IPS-NIHi7 (cell line): ENCODE results near the gene CCDC34.

Source experiments
- DNase-seq: peaks from one replicate; pipeline ENCODE4 v3.0.0; 2012; ENCODE audit warnings: mixed read lengths; ENCODE audit errors: extremely low spot score

CCDC34 gene, protein sequence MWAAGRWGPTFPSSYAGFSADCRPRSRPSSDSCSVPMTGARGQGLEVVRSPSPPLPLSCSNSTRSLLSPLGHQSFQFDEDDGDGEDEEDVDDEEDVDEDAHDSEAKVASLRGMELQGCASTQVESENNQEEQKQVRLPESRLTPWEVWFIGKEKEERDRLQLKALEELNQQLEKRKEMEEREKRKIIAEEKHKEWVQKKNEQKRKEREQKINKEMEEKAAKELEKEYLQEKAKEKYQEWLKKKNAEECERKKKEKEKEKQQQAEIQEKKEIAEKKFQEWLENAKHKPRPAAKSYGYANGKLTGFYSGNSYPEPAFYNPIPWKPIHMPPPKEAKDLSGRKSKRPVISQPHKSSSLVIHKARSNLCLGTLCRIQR

DNA sequence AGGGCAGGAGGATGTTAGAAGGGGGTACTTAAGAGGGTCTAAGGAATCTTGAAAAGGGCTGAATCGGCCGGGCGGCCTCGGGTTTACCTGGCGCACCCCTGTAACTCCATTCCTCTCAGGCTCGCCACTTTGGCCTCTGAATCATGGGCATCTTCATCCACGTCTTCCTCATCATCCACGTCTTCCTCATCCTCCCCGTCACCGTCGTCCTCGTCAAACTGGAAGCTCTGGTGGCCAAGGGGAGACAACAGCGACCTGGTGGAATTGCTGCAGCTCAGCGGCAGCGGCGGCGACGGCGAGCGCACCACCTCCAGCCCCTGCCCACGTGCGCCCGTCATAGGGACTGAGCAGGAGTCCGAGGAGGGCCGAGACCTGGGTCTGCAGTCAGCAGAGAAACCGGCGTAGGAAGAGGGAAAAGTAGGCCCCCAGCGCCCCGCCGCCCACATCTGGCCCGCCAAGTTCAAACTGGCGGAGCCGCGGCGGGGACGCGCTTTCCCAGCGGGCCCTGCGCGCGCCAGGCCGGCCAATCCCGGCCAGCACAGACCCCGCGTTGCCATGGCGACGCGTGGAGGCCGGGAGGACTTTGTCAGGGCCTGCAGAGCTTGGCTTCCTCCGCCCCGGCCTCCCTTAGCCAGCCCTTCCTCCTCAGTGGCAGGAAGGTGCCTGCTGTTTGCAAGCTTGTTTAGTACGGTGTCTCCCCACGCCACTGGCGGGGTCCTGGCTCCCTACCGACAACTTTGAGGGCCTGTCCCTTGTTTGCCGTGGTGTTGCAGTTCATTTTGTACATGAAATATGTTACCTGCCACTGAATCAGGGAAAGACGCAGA lies at the start of gene CCDC34:
Gene CCDC34, minus strand, starts transcription at position 467 of the 827 bp plus-strand sequence. Its CDS starts 21 bp downstream, at position 446.
- DNase-seq, result peak; percentile 97

DNA sequence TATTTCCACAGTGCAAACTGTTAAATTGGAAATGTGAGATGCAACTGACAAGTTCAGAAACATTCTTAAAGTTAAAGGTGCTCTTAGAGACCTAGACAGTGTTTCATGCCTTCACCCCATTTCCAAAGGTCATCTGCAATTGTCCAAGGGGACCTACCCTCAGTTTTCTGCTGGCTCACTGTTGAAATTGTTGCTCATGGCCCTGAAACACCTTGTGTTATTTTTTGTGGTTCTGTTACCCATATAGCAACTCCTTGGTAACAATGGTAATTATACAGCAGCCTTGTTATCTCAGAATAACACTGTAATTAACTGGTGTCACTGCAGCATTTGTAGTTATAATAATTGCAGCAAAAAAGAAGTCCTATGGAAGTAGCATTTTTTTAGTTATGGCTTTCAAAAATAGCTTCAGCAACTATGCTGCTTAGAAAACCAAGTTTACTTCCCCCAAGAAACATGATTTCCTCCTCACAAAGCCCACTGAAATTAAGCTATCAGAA lies 49.2 kb upstream of the CCDC34 start:
- DNase-seq, result no peak

DNA sequence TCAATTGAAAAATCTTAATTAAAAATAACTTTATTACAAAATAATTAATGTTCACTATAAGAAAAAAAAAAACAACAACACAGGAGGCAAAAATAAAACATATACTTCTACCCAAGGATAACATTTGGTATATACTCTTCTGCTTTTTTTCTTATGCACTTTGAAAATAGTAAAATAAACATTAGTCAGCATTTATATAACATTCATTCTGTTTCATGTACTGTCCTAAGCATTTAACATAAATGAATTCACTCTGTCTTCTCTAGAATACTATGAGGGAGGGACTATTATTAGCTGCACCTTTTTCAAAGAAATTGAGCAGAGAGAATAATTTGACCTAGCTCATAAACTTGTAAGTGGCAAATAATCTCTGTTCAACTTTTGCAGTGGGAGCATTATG lies 48.3 kb upstream of the CCDC34 start:
- no peak for DNase-seq

DNA sequence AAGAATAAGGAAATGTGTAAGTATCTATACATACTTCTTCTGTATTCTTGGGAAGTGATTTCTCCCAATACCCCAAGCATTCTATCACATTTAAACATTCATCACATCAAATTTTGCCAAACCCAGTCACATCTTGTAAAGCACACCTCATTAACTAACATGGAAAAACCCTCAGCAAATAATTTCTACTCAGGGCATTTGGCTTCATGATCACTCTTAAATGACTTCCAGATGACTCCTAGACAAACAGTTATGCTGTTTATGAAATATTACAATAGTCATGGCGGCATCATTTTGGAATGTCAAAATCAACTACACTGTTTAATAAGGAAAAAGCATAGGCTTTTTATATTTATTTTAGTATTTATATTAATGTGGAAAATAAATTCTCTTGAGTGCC lies 47.3 kb upstream of the CCDC34 start:
- no peak for DNase-seq

DNA sequence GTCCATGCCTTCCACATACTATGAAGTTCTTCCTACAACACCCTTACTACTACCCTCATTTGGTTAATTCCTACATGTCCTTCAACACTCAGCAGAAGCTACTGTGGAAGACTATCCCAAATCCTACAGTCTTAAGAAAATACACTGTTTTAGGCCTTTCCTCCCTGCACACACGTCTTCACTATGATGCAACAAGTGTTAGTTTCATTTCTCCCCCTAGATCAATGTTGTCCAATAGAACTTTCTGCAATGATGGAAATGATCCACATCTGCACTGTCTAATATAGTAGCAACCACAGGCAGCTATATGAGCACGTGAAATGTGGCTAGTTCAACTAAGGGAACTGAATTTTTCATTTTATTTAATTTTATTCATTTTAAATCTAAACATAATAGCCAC lies 46.7 kb upstream of the CCDC34 start:
- DNase-seq, result no peak

DNA sequence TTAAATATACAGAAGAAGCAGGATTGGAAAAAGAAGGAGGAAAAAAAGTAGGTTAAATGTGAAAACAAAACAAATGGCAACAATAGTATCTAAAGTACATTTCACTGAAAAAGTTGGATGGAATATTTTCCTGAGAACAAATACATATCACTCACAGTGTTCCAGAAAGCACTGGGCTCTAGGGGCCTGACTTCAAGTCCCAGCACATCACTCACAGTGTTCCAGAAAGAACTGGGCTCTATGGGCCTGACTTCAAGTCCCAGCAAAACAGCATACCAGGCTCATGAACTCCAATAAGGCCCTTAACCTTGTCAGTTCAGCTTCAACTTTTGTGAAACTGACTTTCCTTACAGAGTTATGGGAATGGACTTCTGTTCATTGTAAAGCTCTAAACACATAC lies 46.0 kb upstream of the CCDC34 start:
- no peak for DNase-seq

DNA sequence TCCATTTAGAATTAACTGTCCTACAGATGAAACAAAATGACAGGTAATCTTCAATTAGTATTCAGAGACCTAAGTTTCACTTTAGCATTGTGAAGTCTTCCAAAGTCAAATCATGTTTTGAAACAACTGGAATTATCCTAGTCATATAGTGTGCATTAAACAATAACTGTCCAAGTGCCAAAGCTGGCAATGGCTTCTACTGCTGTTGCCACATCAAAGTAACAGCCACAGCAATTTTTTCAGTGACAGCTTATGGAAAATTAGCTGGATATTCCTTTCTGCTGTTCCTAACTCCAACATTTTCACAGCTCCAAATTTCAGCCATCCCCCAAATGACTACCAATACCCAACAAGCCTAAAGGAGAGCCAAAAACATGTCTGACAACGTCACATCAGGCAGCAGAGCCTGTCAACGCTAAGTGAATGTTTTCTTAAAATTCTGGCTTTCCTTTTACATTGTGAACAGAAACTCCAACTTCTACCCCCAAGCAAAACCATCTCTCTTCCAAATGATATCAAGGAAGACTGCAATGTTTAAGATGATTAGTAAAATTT lies 45.3 kb upstream of the CCDC34 start:
- DNase-seq, result no peak

DNA sequence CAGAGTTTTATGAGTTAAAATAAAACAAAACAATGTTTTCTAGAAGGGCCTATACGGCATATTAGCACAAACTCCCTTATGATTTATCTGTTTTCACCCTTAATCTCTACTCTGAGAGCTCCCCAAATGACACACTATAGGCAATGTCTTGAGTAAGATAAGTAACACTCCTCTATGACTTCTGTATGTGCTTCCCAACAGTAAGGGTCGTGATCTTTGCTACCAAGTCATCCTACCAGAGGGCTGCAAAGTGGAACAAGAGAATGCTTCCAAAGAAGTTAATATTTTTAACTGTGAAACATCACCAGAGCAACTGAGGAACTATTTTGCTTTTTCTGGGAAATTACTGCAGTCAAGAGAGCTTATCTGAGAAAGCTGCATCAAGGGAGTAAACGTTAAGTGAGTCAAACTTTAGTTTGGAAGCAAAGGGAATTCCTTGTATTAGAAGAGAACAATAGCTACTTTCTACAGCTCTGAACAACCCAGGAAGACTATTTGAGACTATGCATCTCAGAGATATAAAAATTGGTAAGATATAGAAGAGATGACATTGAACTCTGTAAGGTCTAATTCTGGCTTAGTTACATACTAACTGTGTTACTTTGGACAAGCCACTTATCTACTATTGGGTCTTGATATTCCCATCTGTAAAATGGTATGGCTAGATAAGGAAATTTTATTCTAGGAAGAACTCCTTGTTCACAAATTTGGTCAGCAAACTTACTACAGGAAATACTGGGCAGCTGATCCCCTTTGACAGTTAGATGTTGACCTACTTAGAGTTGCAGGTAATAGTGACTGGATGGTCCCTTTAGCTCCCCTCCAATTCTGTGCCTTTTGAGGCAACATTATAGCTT lies 43.7 kb upstream of the CCDC34 start:
- DNase-seq, result no peak

DNA sequence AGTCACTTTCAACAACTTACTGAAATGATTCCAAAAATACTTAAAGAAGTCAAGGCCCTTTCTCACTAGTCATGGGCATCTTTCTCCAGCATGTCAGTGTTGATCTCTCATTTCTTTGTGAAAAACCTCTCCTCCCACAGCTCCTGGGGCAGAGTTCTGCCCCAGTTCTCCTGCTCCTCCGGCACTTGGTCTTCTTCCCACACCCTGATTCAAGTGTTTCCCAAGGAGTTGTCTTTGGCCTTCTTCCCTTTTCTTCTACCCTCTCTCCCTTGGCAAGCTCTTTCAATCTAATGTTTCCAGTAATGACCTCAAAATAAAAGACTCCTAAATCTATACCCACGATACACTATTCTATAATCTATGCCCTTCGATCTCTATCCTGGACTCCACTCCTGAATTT lies 42.1 kb upstream of the CCDC34 start:
- no peak for DNase-seq

DNA sequence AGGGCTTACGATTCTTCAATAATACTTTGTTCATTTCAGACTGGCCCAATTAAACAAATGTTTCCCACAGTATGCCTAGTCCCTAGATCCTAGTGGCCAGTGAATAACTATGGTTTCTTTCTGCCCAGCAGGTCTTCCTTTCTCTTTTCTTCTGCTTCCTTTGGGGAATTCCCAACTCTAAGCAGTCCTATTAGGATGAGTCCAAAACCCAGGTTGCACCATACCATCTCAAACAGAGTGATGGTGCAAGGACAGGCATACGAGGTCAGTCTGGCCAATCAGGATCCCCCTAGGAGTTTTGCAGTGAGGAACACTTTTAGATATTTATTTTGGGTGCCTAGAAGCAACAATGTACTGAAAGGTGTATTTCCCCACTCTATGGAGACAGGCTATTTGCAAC lies 41.4 kb upstream of the CCDC34 start:
- no peak for DNase-seq

DNA sequence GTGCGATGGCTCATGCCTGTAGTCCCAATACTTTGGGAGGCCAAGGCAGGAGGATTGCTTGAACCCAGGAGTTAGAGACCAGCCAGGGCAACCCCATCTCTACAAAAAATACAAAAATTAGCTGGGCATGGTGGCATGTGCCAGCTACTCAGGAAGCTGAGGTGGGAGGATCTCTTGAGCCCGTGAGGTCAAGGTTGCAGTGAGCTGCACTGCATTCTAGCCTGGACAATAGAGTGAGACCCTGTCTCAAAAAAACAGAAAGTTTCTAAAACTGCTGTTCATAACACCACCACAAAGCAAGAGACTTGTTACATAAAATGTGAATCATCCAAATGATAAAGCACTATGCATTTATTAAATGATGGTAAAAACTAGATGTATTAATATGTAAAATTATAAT lies 40.2 kb upstream of the CCDC34 start:
- no peak for DNase-seq

DNA sequence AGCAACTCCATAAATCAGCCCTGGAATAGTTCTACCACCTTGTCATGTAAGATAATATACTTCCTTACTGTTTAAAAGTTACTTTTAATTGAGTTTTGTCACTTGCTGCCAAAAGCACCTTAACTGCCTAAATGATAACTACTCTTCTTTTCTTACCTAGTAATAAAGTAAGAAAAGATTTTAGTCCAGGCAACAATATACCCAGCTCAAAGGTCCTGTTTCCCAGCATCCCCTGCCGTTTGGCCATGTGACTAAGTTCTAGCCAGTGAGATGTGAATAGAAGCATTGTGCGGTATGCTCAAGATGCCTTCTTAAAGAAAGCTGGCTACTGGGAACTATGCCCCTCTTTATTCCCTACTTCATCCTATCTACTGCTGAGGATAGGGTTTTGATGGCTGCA lies 39.4 kb upstream of the CCDC34 start:
- no peak for DNase-seq

DNA sequence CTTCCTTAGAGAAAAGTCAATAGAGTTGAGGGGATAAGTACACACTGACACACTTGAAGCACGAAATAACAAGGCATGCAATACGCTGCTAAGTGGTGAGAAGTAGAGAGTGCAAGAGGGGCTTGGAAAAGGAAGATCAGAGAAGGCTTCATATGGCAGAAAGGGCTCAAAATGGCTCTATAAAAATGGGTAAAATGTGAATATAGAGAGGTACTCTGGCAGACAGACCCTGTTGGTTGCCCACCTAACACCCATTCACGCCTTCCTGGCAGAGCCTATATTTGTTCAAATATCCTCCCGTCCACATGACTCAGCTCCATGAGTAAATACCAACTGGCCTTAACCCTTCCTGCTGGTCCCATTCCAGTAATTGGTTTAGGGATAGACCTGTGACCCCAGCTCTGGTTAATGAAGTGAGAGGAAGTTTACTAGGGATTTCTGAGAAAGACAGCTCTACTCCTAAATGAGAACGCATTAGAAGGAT lies 38.9 kb upstream of the CCDC34 start:
- DNase-seq, result no peak

DNA sequence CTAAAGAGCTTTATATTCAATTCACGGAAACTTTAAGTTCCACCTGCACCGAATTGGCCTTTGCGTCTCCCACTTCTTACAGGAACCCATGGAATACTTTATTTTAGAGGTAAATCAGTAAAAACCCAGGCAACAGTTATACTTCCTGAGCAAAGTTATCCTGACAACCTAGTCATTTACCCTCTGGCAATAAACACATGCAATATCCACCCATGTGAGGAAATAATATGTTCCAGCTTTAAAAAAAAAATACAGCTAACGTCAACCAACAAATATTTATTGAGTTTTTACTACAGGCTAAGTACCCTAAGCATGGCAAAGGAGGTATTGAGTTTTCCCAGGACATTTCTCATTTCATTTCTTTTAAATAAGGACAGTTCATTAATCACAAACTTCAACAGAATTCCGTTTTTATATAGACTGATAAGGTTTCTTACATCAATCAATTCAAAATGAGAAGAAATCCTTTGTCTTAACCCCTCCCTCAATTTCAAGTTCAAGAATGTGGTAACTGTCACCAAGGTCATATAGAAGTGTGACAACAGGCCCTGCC lies 38.3 kb upstream of the CCDC34 start:
- no peak for DNase-seq

DNA sequence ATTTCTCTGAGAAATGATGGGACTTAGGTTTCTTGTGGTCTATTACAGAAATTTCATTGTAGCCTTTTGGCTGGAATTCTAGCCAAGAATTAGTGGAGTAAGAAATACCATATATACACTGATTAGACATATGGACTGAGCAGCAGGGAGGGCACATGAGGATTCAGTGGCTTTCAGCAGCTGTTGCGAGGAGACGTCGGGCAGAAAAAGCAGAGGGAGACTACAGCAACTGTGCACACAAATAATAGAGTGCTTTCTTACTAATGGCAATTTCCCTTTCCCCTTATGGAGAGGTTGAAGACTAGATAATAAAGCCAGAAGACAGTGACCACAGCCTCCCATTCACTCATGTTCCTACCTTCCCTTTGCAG lies 35.4 kb upstream of the CCDC34 start:
- DNase-seq, result no peak

DNA sequence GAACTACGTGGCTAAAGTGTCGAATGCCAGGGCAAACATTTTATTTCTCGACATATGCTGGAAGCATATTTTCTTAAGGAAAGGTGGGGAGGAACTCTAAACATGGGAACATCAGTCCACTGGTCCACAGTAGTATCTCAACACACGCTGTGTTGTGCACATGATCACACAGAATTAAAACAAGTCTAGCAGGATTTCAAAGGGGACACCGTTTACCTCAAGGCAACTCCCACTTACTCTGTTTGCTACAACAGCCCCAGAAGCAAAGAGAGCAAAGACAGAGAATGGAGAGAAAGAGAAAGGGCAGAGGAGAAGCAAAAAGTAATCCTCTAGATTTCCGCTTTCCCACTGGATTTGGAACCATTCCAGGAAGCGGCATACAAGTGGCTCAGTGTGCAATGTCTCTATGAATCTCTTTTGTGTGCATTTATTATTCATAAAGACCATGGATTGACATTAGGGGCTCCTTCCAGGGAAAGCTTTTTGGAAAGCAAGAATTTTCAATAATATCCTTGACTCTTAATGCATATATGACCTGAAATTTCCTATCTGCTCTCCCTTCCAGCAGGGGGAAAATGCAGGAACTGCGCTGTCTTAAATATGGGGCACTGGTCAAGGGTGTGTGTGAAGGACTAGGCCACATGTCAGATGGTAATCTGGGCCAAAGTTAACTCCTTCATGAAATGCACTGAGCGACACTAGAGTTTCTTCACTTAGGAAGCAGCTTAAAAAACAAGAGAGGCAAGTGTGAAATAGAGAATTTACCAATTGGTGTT lies 34.8 kb upstream of the CCDC34 start:
- DNase-seq, result no peak

DNA sequence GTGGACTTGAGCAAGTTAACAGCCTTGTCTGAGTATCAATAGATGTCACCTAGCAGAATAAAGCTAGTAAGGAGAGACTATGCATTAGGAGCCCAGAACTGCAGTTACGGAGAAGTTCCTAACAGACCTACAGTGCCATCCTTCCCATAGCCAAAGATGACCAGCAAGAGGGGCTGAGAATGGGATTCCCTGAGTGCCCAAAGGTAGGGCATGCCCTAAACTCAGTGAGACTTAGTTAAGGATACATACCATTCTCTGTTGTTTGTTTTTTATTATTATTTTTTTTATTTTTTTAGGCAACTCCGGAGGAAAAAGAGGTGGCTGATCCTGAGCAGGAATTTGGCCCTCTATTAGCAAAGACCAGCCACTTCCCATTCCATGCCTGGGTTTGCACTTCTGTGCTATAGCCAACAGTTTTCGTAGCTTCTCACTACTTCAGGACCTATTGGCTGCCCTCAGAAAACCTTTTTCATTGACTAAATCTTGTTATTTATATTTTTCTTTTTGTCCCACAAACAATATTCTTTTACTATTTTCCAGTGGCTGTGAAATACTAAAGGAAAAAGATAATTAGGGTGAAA lies 33.3 kb upstream of the CCDC34 start:
- no peak for DNase-seq

DNA sequence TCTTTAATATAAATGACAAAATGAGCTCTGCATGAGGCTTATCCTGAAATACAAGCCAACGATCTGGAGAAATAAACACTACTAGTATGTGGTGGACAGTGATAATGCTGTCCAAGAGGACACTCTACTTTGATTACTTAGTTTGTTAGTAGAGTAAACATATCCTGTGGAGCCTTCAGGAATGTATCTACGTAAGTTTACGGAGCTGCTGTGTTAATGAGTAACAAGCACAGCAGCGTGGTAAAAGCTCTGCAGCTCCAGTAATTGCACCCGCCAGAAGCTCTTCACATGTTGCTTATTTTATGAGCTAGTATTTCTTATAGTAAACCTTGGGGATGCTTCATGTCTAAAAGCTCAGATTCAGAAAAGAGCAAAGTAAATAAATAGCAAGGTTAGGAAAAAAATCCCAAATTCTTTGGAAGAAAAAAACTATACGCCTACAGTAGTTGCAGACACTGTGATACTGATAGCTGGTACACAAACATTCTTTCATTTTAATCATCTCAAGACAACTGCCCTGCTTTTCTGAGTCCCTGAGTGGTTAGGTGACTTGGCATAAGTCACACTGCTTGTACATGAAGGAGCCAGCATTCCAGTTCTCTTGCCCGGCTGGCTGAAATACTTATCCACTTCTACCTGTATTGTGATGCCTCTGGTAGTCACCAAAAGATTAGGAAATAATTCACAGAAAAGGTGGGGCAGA lies 32.7 kb upstream of the CCDC34 start:
- no peak for DNase-seq

DNA sequence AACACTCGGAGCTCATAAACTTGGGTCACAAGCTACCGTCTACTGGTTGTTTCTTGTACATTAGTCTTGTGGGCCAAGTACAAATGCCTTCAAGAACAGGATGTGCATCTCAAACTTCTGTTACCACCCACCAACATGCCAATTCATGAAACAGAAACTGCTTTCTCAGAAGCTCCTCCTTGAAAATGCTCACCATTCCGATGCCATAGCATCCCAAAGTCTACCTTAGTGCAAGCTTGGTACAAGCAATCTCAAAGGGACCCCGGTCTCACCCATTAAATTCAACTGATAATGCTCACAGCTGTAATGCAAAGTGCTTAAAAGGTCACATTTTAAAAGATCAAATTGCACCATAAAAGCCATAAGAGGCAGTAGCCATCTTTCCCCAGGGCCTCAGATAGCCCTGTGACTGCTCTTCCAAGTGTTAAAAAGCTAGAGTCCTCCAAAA lies 31.8 kb upstream of the CCDC34 start:
- no peak for DNase-seq
